Measurements from ENCODE around the gene PBX1. TPM values are rescaled to one million over a fixed set of nuclear protein-coding genes. Genes with fewer than 3 reads are reported as not detected.
A peak's percentile ranks its signal among the peaks of the same experiment; 100 is the strongest.

PBX1 gene
- total RNA-seq, 2 donors from 2014 or later = 50.5 to 53.1 TPM

GRCh38 chr1:164579381-164579780, 20.4 kb downstream of the PBX1 start:
- DNase-seq (ENCODE audit: low spot score) (no peak), ATAC-seq (ENCODE audit: insufficient number of reproducible peaks, low FRiP score, low read depth) (no peak)
- no peak overlapping the region for H3K4me3 ChIP-seq
- H3K27me3 ChIP-seq (replicated peaks; ENCODE audit: insufficient read depth) = no peaks in the 10 kb centered on the region
- no peaks in the 10 kb centered on the region for H3K36me3 ChIP-seq
- no peak overlapping the region for H3K27ac ChIP-seq
- peaks cover 9 to 50% of the 10 kb centered on the region in 2 donors for H3K4me1 ChIP-seq (ENCODE audit: control insufficient read depth in 1 of 2, low read depth in 2 of 2)
- TF ChIP-seq CTCF (IDR thresholded peaks at IDR 0.05) = no peak
- H3K9me3 ChIP-seq = no peaks in the 10 kb centered on the region

GRCh38 chr1:164581762-164582161, 22.8 kb downstream of the PBX1 start:
- no peak for TF ChIP-seq CTCF (IDR thresholded peaks at IDR 0.05)
- H3K27me3 ChIP-seq (replicated peaks; ENCODE audit: insufficient read depth) = no peaks in the 10 kb centered on the region
- no peak overlapping the region for H3K4me3 ChIP-seq
- H3K36me3 ChIP-seq = no peaks in the 10 kb centered on the region
- H3K9me3 ChIP-seq = no peaks in the 10 kb centered on the region
- ATAC-seq (ENCODE audit: insufficient number of reproducible peaks, low FRiP score, low read depth) (no peak), DNase-seq (ENCODE audit: low spot score) (no peak)
- peaks cover 5 to 46% of the 10 kb centered on the region in 2 donors for H3K4me1 ChIP-seq (ENCODE audit: control insufficient read depth in 1 of 2, low read depth in 2 of 2)
- no peak overlapping the region for H3K27ac ChIP-seq

- no peak for ATAC-seq (ENCODE audit: insufficient number of reproducible peaks, low FRiP score, low read depth)
- Histone ChIP-seq H3K4me3 (no peak overlapping the region), H3K27ac (no peak overlapping the region), H3K27me3 (replicated peaks; ENCODE audit: insufficient read depth) (no peaks in the 10 kb centered on the region), H3K9me3 (no peaks in the 10 kb centered on the region), H3K4me1 (ENCODE audit: control insufficient read depth in 1 of 2, low read depth in 2 of 2) (peaks cover 0 to 43% of the 10 kb centered on the region in 2 donors), H3K36me3 (no peaks in the 10 kb centered on the region)
- TF ChIP-seq CTCF (IDR thresholded peaks at IDR 0.05) = no peak
- DNase-seq (ENCODE audit: low spot score) = no peak
Measured at GRCh38 chr1:164583196-164583595, 24.2 kb downstream of the PBX1 start.

- Histone ChIP-seq H3K27me3 (replicated peaks; ENCODE audit: insufficient read depth) (no peaks in the 10 kb centered on the region), H3K4me3 (no peak overlapping the region), H3K9me3 (no peaks in the 10 kb centered on the region), H3K27ac (no peak overlapping the region), H3K36me3 (no peaks in the 10 kb centered on the region), H3K4me1 (ENCODE audit: control insufficient read depth in 1 of 2, low read depth in 2 of 2) (peaks cover 0 to 44% of the 10 kb centered on the region in 2 donors)
- DNase-seq (ENCODE audit: low spot score) (no peak), ATAC-seq (ENCODE audit: insufficient number of reproducible peaks, low FRiP score, low read depth) (no peak)
- TF ChIP-seq CTCF (IDR thresholded peaks at IDR 0.05) = no peak
Measured at GRCh38 chr1:164583835-164584539, 25.0 kb downstream of the PBX1 start.

- ATAC-seq (ENCODE audit: insufficient number of reproducible peaks, low FRiP score, low read depth) (no peak), DNase-seq (ENCODE audit: low spot score) (no peak)
- no peaks in the 10 kb centered on the region for H3K27me3 ChIP-seq (replicated peaks; ENCODE audit: insufficient read depth)
- H3K9me3 ChIP-seq = no peaks in the 10 kb centered on the region
- no peak for TF ChIP-seq CTCF (IDR thresholded peaks at IDR 0.05)
- peaks cover 2 to 57% of the 10 kb centered on the region in 2 donors for H3K4me1 ChIP-seq (ENCODE audit: control insufficient read depth in 1 of 2, low read depth in 2 of 2)
- no peak overlapping the region for H3K4me3 ChIP-seq
- H3K36me3 ChIP-seq = no peaks in the 10 kb centered on the region
- H3K27ac ChIP-seq = peak overlapping the region in 1 of 2 donors; percentile 2
Measured at GRCh38 chr1:164586591-164586990, 27.6 kb downstream of the PBX1 start.
